GM18868 (cell line): ENCODE measurements around the gene NOL4L.
A peak's percentile ranks its signal among the peaks of the same experiment; 100 is the strongest.

Source experiments
- ATAC-seq: cut with Tn5 transposase; IDR thresholded peaks from one replicate; pipeline ENCODE4 v1.9.1; 2021; ENCODE audit warnings: mild to moderate bottlenecking, moderate library complexity; ENCODE audit not compliant: unreplicated experiment

NOL4L gene

GRCh38 chr20:32449890-32450401 lies 135.2 kb downstream of the NOL4L start:
- no peak for ATAC-seq

GRCh38 chr20:32449057-32449889 lies 135.9 kb downstream of the NOL4L start:
- ATAC-seq, result no peak

DNA sequence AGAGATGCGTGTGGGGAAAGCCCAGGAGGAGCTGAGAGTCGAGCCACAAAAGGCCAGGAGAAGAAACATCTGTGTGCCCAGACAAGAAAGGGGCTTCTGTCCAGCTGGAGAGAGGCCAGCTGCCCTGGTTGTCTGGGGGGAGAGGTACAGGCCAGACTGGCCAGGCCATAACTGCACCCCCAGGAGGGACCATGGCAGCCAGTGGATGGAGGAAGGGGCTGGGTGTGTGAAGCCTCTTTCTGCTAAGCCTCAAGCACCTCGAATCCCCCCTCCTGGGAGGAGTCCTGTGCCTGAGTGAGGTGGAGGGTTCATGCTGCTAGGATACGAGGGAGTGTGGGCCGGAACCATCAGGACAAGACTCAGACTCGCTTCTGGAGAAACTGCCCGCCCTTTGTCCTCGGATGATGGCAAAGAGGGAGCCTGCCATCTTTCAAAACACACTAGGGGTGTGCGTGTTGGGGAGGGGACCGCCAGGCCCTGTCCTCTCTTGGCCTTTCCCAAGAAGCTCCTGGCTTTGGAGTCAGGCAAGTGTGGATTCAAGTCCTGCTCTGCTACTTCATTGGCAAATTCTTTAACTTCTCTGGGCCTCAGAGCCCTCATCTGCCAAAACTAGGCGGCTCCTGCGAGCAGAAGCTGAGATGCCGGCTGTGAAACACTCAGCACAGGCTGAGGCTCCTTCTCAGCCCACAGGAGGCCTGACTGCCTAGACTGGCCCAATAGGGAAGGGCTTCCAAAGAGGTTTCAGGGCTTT lies 136.7 kb downstream of the NOL4L start:
- no peak for ATAC-seq

DNA sequence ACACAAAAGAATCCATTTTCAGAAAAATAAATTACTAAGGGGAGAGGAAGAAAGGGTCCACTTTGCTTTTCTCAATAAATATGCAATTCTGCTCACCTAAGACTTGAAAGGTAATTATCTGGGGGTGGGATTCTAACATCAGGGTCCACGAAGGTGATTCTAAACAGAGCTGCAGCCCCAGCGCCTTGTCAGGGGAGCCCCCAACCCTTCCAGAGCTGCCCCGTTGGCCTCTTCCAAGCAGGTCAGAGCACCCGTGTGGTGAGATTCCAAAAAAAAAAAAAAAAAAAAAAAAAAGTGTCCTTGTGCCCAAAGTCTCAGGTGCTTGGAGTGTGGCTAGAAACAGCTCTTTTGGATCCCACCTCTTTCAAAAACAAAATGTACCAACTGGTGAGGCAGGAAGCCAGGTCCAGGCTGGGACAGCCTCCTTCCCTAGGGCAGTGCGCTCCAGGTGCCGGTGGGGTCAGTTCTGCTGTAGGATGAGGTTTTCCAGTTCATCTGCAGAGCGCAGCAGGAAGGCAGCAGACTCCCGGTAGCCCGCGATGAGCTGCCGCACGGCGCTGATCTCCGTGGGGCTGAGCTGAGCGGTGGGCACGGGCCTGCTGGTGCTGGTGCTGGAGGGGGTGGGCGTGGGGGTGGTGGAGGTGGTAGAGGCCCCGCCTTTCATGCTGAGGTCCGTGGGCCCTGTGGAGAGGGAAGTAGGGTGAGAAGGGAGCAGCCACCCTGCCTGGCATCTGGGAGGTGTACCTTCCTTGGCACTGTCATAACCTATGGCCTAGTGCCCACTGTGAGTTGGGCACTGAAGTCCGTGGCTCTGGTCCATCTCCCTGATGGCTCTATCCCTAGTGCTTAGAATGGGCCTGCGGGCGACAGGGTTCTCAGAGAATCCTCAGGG lies 137.8 kb downstream of the NOL4L start:
- ATAC-seq, result no peak

- no peak for ATAC-seq
Measured at GRCh38 chr20:32446301-32447100, 138.6 kb downstream of the NOL4L start.

- peak; percentile 78 for ATAC-seq
Measured at GRCh38 chr20:32445539-32446273, 139.4 kb downstream of the NOL4L start.

GRCh38 chr20:32444474-32445220 lies 140.5 kb downstream of the NOL4L start:
- ATAC-seq, result no peak

DNA sequence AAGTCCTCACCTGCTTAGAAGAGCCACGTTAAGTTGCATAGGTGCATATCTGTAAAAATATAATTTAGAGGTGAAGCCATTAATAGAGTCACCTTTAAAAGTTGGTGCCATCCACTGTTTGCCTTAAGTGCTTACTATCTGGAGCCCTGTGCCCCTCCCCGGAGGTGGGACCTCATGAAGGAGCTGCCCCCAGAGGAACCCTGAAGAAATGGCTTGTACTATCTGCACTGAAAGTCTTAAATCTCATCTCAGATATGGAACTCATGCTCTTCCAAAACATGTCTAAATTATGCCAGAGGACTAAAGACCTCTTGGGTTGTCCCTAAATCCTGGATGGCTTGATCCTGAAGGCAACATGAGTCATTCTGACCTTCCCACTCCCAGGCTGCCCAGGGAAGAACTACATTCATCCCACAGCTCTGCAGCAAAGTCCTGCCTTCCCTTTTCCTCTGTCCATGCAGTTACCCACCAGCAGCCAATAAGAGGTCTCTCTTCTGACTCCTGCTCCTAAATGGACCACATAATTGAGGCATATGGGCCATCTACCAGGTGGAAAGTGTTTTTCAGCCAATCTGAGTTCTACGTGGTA lies 141.7 kb downstream of the NOL4L start:
- no peak for ATAC-seq

DNA sequence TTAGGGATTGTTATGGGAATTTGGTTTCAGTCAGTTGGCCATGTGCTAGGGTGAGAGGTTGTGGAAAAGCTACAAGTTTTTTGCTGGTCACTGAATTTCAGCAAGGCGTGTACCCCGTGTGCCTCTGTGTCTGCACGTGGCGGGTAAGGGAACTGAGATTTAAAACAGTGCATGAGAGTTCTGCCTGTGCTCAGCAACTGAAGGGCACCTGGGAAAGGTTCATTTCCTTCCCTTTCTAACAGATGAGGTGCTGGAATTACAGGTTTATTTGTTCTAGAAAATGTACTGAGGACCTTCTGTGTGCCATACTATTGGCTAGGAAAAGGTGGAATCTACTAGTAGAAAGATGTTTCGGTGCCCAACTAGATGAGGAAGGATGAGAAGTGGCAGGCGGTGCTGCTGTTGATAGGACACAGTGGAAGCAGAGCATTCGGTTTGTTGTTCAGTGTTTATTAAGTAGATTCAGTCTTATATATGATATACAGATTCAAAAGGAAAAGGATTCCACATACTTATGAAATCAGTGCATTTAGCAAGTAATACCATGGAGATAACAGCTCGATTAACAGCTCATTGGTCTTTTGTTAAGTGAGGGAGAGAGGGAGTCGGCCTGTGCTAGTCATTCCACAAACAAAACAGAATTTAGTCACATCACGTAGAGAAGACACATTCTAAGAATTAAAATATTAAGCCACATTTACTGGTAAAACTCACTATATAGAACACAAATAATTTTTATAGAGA lies 142.3 kb downstream of the NOL4L start:
- no peak for ATAC-seq

- ATAC-seq, result no peak
Measured at GRCh38 chr20:32441638-32442037, 143.5 kb downstream of the NOL4L start.

DNA sequence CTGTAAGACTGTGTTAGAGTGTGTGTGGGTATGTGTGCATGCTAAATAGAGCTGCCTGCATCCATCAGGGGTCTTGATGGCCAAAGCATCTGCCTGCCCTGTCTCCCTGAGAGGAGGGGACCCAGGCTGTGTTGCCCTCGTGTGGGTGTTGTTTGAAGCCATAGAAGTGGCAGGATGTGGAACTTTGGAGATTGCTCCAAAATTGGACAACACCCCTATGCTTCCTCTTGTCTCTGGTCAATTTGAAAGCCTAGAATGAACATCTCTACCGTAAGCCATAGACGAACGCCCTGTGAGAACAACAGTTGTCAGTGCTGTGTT lies 144.4 kb downstream of the NOL4L start:
- no peak for ATAC-seq

- no peak for ATAC-seq
Measured at GRCh38 chr20:32440069-32440757, 144.9 kb downstream of the NOL4L start.

GRCh38 chr20:32439132-32439829 lies 145.9 kb downstream of the NOL4L start:
- no peak for ATAC-seq

- ATAC-seq, result no peak
Measured at GRCh38 chr20:32438331-32438858, 146.7 kb downstream of the NOL4L start.

DNA sequence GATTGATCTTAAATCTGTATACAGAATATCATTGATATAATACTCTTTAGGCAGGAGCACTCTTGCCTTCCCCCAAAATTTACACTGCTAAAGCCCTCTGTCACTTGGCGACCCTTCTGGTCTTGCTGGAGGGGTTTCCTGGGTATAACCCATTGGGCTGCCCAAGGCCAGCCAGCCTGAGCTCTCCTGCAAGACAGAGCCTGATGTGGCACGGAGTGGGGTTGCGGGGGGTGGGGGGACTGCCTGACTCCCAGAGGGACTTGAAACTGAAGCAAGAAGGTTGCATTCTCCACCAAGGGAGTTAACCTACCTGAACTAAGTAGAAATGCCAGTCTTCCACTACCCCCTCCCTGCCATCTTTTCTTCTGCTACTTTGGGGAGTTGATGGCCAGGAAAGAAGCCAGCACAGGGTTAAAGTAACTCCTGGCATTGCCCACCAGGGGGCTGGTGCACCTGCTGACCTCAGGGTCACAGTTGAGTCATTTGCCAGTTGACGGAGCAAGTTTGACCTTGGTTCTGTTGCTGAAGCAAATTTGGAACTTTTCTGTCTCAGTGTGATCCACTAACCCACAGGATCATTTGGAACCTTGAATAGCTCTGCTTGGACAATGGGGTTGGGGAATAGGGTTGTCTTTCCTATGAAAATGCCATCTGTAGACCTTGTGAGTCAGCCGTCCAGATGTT lies 147.6 kb downstream of the NOL4L start:
- no peak for ATAC-seq

DNA sequence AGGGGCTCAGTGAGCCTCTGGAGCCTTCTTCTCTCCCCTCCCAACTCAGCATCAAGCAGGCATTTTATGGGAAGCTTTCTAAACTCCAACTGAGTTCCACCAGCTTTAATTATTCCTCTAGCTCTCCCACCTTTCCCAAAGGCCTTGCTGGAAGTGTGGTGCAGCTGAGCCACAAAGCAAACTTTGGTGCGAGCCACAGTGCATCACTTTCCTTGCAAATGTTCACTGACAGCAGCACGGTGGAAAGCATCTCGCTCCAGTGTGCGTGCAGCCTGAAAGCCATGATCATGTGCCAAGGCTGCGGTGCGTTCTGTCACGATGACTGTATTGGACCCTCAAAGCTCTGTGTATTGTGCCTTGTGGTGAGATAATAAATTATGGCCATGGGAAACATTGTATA lies 148.2 kb downstream of the NOL4L start:
- ATAC-seq, result no peak
